IgD-negative memory B cell (primary cell): ENCODE results near the gene P2RY2. TPM values are rescaled to one million over a fixed set of nuclear protein-coding genes. Genes with fewer than 3 reads are reported as not detected.
"Not testable (repeated sequence)": the region's sequence is repeated elsewhere in the genome, so short reads cannot be mapped to it uniquely, and the experiment has no call there.

Experiments used
- H3K27ac Mint-ChIP-seq, 3 donors: one replicate each; pipeline ENCODE4 v1.8.0; 2020 to 2022; ENCODE audit warnings: mild to moderate bottlenecking in 3 of 3, mixed read lengths in 3 of 3, moderate library complexity in 1 of 3
- H3K27me3 Mint-ChIP-seq: one replicate; pipeline ENCODE4 v1.8.0; 2021; ENCODE audit warnings: mixed read lengths
- H3K36me3 Mint-ChIP-seq: one replicate; pipeline ENCODE4 v1.8.0; 2020; ENCODE audit warnings: mild to moderate bottlenecking, mixed read lengths
- H3K4me1 Mint-ChIP-seq, 3 donors: one replicate each; pipeline ENCODE4 v1.8.0; 2020 to 2022; ENCODE audit warnings: mixed read lengths in 3 of 3, mild to moderate bottlenecking in 1 of 3
- H3K4me3 Mint-ChIP-seq, 4 donors: one replicate each; pipeline ENCODE4 v1.8.0; 2020 to 2022; ENCODE audit warnings: mild to moderate bottlenecking in 4 of 4, mixed read lengths in 4 of 4, moderate library complexity in 3 of 4
- H3K9me3 Mint-ChIP-seq, 3 donors: one replicate each; pipeline ENCODE4 v1.8.0; 2020 to 2021; ENCODE audit warnings: mixed read lengths in 3 of 3, mild to moderate bottlenecking in 1 of 3
- polyA plus RNA-seq: library from polyadenylated mRNA; unstranded; fragments of 300-500 nt; fragmentation: Illumina TruSeq; gene quantifications from one replicate; pipeline ENCODE4 v1.2.3, GENCODE V29; 2021

Gene P2RY2
- polyA plus RNA-seq, 1 donor from 2014 or later: 0.13 TPM

DNA sequence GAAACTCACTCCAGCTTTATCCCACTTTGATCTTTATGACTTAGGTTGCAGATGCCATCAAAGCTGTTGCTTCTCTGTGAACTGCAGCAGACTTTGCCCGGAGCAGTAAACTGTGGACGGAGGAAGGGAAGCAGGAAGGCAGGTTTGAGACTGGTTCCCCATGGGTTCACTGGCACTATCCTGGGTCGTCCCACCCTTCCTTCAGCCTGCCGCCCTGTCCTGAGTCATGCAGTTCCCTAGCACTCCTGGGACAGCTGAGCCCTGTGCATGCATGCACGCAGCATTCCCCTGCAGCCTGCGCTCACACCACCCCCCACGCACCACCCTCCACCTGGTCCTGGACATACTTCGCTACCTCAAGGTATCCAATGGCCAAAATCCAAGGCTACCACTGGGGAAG, 23.5 kb upstream of the P2RY2 start:
- Mint-ChIP-seq H3K4me1 (peaks cover under 1 to 10% (median 8%) of the 10 kb centered on the region in 3 donors), H3K27me3 (peaks cover 2% of the 10 kb centered on the region), H3K27ac (no peak overlapping the region), H3K9me3 (no peaks in the 10 kb centered on the region), H3K4me3 (no peak overlapping the region), H3K36me3 (no peaks in the 10 kb centered on the region)

DNA sequence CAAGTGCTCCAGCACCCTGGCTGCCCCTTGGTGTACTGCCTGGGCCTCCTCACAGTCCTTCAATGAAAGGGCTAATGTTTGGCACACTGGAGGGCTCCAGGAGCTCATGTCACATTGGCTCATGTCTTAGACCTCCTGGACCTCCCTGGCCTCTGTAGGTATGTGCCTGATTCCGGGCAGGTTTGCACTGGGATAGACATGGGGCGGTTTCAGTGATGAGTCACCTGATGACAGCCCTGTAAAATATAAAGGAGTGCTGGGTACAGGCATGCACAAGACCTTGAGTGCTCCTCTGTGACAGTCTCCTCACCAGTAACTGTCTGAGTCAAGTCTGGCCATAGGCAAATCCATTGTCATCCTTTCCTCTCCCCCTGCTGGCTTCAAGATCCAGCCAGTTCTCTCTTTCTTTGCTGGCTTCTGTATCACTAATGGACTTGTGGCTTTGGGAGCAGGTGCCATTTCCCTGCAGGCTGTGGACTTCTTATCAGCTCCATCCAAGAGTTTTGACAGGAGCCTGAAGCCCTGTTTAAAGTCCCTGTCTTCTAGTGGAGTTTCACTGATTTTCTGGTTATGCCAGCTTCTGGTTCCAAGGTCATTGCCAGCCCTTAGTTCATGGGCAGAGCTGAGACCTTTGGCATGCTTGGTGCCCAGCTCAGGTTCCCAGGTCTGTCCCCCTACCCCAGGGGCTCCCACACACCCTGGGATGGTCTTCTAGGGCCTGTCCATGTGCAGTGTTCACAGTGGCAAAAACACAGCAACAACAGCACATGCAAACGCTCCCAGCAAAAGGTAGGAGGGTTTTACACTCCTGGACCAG, 22.7 kb upstream of the P2RY2 start:
- H3K4me3 Mint-ChIP-seq: no peak overlapping the region
- peaks cover 0 to 5% (median 2%) of the 10 kb centered on the region in 3 donors for H3K4me1 Mint-ChIP-seq
- no peak overlapping the region for H3K27ac Mint-ChIP-seq
- H3K36me3 Mint-ChIP-seq: no peaks in the 10 kb centered on the region
- no peaks in the 10 kb centered on the region for H3K9me3 Mint-ChIP-seq
- H3K27me3 Mint-ChIP-seq: peaks cover 2% of the 10 kb centered on the region

DNA sequence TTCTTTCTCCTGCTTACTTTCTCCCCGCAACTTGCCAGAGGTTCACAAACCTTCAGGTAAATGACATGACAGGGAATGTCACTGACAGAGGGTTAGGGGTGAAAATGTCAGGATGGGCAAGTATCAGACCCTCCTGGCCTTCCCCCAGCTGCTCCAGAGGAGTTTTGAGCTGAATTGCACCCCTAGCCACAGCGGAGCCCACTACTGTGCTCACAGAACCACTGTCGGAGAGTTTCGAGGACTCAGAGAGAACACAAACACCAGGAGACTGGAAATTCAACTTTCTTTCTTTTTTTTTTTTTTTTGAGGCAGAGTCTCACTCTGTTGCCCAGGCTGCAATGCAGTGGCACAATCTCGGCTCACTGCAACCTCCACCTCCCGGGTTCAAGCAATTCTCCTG, 21.5 kb upstream of the P2RY2 start:
- Mint-ChIP-seq H3K4me1 (peaks cover 0 to 2% (median 0%) of the 10 kb centered on the region in 3 donors), H3K4me3 (no peak overlapping the region), H3K27ac (no peak overlapping the region), H3K9me3 (no peaks in the 10 kb centered on the region), H3K36me3 (no peaks in the 10 kb centered on the region), H3K27me3 (peaks cover 2% of the 10 kb centered on the region)

DNA sequence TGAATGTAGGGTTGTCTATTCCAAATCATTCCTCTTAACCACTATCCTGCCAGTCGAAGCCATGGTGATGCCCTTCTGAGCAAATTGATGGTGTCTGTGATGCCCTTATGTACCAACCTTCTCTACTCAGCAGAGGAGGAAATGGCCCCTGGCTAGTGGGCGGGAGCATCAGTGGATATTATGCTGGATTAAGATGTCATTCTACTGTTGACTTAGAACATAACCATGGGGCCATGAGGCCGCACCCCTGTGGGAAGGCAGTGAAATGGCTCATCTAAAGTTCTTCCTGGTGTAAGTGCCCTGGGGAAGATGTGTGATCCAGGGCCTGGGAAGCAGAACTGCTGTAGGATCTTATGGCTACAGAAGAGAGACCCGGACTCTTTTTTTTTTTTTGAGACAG, 20.7 kb upstream of the P2RY2 start:
- Mint-ChIP-seq H3K9me3 (no peaks in the 10 kb centered on the region), H3K4me1 (peaks cover 0 to 2% (median 0%) of the 10 kb centered on the region in 3 donors), H3K27me3 (peaks cover 4% of the 10 kb centered on the region), H3K27ac (no peak overlapping the region), H3K4me3 (no peak overlapping the region), H3K36me3 (no peaks in the 10 kb centered on the region)

DNA sequence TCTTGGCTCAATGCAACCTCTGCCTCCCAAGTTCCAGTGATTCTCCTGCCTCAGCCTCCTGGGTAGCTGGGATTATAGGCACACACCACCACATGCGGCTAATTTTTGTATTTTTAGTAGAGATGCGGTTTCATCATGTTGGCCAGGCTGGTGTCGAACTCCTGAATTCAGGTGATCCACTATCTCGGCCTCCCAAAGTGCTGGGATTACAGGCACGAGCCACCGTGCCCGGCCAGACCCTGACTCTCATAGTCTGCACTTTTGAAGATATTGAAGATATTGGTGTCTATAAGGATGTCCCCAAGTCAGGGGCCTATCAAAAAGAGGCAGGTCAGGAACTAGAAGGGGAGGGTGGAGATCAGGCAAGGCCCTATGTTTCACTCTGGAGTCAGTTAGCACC, 20.3 kb upstream of the P2RY2 start:
- H3K9me3 Mint-ChIP-seq, H3K36me3 Mint-ChIP-seq: not testable (repeated sequence)

DNA sequence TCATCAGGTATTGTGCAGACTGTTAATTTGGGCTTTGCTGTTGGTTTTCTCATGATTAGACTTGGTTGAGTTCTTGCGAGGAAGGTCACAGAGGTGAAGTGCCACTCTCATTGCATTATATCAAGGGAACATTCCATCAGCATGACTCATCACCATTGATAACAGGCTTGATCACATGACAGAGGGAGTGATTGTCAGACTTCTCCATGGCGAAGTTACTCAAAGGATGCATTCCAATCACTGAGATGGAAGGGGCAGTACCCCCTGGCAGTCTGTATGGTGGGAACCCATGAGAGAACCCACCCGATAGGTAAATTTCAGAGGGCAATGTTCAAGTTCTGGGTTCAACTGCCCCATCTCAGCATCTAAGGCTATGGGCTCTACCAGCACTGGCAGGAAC, 19.4 kb upstream of the P2RY2 start:
- H3K27ac Mint-ChIP-seq: no peak overlapping the region
- no peaks in the 10 kb centered on the region for H3K36me3 Mint-ChIP-seq
- H3K4me1 Mint-ChIP-seq: no peaks in the 10 kb centered on the region
- H3K27me3 Mint-ChIP-seq: peaks cover 4% of the 10 kb centered on the region
- no peak overlapping the region for H3K4me3 Mint-ChIP-seq
- H3K9me3 Mint-ChIP-seq: no peaks in the 10 kb centered on the region

More for the DNA sequence above, 20.3 kb upstream of the P2RY2 start:
- H3K27me3 Mint-ChIP-seq, H3K4me3 Mint-ChIP-seq, H3K4me1 Mint-ChIP-seq, H3K27ac Mint-ChIP-seq: not testable (repeated sequence)

DNA sequence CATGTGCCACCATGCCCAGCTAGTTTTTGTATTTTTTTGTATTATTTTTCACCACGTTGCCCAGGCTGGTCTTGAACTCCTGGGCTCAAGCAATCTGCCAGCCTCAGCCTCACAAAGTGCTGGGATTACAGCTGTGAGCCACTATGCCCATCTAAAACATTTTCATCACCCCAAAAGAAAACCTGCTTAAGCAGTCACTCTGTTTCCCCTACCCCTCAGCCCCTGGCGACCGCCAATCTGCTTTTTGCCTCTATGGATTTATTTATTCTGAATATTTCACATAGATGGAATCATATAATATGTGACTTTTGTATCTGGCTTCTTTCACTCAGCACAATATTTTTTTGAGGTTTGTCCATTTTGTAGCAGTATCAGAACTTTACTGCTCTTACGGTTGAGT, 18.6 kb upstream of the P2RY2 start:
- Mint-ChIP-seq H3K27ac (no peak overlapping the region), H3K4me3 (no peak overlapping the region), H3K4me1 (no peaks in the 10 kb centered on the region), H3K27me3 (peaks cover 4% of the 10 kb centered on the region), H3K9me3 (no peaks in the 10 kb centered on the region), H3K36me3 (no peaks in the 10 kb centered on the region)

DNA sequence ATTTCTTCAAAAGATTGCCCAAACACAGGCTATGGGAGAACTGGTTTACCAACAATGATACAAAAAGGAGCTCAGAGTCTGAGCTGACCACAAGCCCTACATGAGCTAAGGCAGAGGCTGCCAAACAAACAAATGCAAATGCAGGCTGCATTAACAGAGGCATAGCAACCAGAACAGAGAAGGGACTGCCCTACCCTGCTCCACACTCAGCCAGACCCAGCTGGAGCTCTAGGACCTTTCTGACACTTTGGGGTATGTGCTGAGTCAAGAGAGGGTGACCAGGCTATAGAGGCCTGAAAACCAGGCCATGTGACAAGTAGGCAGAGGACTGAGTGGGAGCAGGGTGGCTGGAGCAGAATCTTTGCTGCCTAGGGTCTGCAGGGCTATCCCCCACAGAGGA, 17.8 kb upstream of the P2RY2 start:
- H3K27me3 Mint-ChIP-seq: peaks cover 4% of the 10 kb centered on the region

DNA sequence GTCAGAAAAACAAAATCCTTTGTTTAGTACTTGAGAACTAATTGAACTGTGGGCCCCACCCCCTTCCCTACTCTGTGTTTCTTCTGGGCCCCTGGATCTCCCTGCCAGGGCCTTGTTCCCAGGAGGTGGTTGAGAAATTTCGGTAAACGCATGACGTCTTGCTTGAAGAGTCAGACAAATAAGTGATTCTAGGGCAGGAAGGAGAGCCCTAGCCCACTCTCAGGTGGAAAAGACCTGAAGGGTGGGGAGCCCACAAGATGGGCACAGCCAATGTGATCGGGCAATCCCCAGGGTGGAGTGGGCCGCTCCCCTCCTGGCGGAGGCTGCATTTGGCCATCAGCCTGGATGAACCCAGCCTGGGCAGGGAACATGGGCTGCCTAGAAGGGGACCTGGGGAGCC, 16.8 kb upstream of the P2RY2 start:
- peaks cover 0 to 5% (median 0%) of the 10 kb centered on the region in 3 donors for H3K4me1 Mint-ChIP-seq
- H3K4me3 Mint-ChIP-seq: no peak overlapping the region
- H3K27ac Mint-ChIP-seq: no peak overlapping the region
- H3K27me3 Mint-ChIP-seq: peaks cover 4% of the 10 kb centered on the region
- no peaks in the 10 kb centered on the region for H3K9me3 Mint-ChIP-seq
- H3K36me3 Mint-ChIP-seq: no peaks in the 10 kb centered on the region

More for the DNA sequence above, 17.8 kb upstream of the P2RY2 start:
- Mint-ChIP-seq H3K27ac (no peak overlapping the region), H3K4me1 (peaks cover 0 to 3% (median 0%) of the 10 kb centered on the region in 3 donors), H3K9me3 (no peaks in the 10 kb centered on the region), H3K4me3 (no peak overlapping the region), H3K36me3 (no peaks in the 10 kb centered on the region)

DNA sequence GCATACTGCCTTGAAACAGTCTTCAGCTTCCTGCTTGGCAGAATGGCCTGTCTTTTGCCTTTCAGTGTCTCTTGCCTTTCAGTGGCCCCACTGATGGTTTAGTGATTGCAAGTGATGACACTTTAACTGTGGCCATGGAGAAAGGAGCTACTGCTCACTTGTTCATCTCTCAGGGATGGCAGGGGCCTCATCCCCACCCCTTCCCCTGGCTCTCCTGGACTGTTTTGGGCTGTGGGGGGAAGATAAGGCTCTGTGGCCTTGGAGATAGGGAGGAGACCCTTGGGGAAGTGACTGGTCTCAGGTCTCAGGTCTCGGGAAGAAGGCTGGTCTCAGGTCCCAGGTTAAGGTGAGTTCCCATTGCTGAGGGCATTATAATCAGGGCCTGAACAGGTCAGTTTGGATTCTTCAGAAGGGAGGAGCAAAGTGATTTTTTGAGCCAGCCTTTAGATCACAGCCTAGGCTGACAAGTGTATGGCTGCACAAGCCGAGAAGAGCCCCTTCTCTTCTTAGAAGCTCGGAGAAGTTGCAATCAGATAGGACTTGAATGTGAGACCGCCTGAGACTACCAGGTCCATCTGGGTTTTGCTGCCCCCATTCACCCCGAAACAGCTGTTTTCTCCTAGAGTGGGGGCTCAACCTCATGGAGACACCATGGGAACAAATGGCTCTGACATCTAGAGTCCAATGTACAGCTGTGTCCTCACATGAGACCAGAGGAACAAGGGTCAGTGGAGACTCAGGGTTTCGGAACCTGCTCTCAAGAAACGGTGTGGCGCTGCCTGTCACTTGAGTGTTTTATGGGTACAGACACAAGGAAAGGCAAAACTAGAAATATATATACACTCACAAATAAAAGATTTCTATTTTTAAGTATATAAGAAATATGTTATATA, 15.9 kb upstream of the P2RY2 start:
- peaks cover 3% of the 10 kb centered on the region for H3K27me3 Mint-ChIP-seq
- peaks cover 0 to 5% (median 0%) of the 10 kb centered on the region in 3 donors for H3K4me1 Mint-ChIP-seq
- H3K27ac Mint-ChIP-seq: no peak overlapping the region
- H3K36me3 Mint-ChIP-seq: no peaks in the 10 kb centered on the region
- H3K9me3 Mint-ChIP-seq: no peaks in the 10 kb centered on the region
- no peak overlapping the region for H3K4me3 Mint-ChIP-seq

DNA sequence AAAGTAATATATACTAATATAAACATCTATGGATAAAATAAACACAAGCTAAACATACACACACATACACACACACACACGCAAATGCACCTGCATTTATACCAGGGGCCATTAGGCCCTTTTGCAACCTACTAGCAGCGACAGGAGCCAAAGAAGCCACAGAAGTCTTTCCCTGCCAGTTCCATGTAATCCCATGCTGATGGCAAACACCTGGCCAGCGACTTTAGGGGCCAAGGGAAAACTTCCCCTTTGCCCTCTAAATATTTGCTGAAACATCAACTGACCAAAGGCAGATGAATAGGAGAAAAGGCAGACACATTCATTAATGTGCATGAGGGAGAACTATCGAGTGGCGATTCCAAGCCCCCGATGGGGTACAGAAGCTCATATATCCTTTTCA, 14.8 kb upstream of the P2RY2 start:
- no peaks in the 10 kb centered on the region for H3K36me3 Mint-ChIP-seq
- no peaks in the 10 kb centered on the region for H3K9me3 Mint-ChIP-seq
- peaks cover 0 to 5% (median 0%) of the 10 kb centered on the region in 3 donors for H3K4me1 Mint-ChIP-seq
- no peak overlapping the region for H3K4me3 Mint-ChIP-seq
- peaks cover 4% of the 10 kb centered on the region for H3K27me3 Mint-ChIP-seq
- H3K27ac Mint-ChIP-seq: no peak overlapping the region

DNA sequence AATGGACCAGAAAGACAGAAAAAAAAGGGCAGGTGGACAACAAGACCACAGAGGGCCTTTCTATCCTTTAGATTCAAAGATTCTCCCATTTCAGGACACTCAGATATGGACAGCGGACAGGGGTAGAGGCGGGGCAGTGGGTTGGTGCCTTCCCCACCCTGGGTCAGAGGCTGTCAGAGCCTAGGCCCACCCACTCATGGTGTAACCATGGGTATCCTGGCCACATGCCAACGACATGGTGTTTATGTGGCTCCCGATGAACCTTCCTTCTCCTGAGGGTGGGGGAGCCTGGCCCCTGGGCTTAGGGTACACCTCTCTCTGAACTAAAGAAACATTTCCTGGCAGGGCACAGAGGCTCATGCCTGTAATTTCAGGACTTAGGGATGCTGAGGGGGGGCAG, 14.3 kb upstream of the P2RY2 start:
- Mint-ChIP-seq H3K27me3 (peaks cover 4% of the 10 kb centered on the region), H3K27ac (no peak overlapping the region), H3K9me3 (no peaks in the 10 kb centered on the region), H3K4me1 (peaks cover 0 to 5% (median 0%) of the 10 kb centered on the region in 3 donors), H3K36me3 (no peaks in the 10 kb centered on the region), H3K4me3 (no peak overlapping the region)

DNA sequence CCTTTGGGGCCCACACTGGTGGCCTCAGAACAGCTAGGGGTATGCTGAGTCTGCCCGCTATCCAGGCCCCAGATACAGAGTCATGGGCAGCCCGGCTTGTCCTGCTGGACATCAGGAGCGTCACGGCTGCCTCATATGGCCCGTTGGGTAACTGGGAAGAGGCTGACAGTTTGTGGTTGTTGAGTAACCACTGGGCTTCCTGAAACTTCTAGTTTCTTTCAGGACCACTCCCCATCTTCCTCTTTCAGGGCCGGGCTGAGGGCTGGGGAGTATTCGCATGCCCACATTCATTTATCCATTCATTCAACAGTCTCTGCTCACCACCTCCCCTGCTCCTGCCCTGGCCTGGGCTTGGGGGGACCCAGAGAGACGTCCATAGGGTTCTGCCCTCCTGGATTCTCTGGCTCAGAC, 13.4 kb upstream of the P2RY2 start:
- no peak overlapping the region for H3K27ac Mint-ChIP-seq
- no peak overlapping the region for H3K4me3 Mint-ChIP-seq
- peaks cover 0 to 5% (median 0%) of the 10 kb centered on the region in 3 donors for H3K4me1 Mint-ChIP-seq
- H3K36me3 Mint-ChIP-seq: no peaks in the 10 kb centered on the region
- H3K9me3 Mint-ChIP-seq: no peaks in the 10 kb centered on the region
- peaks cover 4% of the 10 kb centered on the region for H3K27me3 Mint-ChIP-seq

DNA sequence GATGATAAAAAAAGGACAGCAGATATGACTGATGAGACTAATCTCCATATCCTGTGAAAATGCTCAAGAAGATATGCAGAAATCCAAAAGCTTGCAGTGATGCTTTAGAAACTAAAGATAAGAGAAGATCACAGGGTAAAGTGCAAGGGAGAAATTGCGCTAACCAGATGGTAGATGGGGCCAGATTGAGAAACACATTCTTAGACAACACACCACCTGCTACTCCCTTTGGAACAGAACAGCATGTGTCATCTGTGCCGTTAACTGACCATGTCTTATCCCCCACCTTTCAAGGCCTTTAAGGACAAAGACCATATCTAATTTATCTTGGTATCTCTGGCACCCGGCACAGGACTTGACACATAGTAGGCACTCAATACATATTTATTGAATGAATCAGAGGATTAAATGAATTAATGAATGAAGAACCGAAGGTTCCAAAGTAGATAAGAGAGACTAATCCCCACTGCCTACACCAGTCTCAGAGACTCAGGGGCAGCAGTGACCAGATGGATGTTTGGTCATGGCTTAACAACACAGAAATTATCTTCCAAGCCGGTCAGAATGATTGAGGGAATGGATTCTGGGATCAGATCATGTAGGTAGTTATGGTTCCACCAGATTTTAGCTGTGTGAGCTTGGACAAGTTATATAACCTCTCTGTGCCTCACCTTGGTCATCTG, 12.3 kb upstream of the P2RY2 start:
- H3K4me1 Mint-ChIP-seq: peaks cover 0 to 5% (median 0%) of the 10 kb centered on the region in 3 donors
- no peak overlapping the region for H3K4me3 Mint-ChIP-seq
- no peak overlapping the region for H3K27ac Mint-ChIP-seq

DNA sequence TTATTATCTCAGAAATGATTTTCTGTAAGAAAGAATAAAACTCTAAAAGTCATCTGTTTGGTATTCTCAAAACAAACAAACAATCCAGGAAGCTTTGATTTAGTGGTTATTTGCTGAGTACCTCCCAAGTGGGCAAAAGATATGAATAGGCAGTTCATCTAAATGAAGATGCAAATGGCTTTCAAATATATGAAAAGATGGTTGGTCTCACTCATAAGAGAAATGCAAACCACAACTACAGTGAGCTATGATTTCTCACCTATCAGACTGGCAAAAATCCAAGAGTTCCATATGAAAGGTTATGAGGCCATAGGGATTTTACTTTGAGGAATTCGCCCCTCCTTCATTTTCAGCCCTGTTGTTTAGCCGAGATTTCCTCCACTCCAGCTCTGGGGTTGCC, 11.3 kb upstream of the P2RY2 start:
- H3K4me3 Mint-ChIP-seq: no peak overlapping the region
- H3K9me3 Mint-ChIP-seq: no peaks in the 10 kb centered on the region
- H3K27ac Mint-ChIP-seq: no peak overlapping the region
- no peaks in the 10 kb centered on the region for H3K36me3 Mint-ChIP-seq
- peaks cover 4% of the 10 kb centered on the region for H3K27me3 Mint-ChIP-seq
- H3K4me1 Mint-ChIP-seq: peaks cover 0 to 5% (median 0%) of the 10 kb centered on the region in 3 donors

More for the DNA sequence above, 12.3 kb upstream of the P2RY2 start:
- Mint-ChIP-seq H3K27me3 (peaks cover 4% of the 10 kb centered on the region), H3K36me3 (no peaks in the 10 kb centered on the region), H3K9me3 (no peaks in the 10 kb centered on the region)
